ELF-1 (cell line): ENCODE results near the gene C2CD2L.
"Not testable (repeated sequence)": the region's sequence is repeated elsewhere in the genome, so short reads cannot be mapped to it uniquely, and the experiment has no call there.

ENCODE experiments used
- DNase-seq: peaks from one replicate; pipeline ENCODE4 v3.0.0-alpha.2; 2016; ENCODE audit warnings: low read depth, low spot score

C2CD2L gene

DNA sequence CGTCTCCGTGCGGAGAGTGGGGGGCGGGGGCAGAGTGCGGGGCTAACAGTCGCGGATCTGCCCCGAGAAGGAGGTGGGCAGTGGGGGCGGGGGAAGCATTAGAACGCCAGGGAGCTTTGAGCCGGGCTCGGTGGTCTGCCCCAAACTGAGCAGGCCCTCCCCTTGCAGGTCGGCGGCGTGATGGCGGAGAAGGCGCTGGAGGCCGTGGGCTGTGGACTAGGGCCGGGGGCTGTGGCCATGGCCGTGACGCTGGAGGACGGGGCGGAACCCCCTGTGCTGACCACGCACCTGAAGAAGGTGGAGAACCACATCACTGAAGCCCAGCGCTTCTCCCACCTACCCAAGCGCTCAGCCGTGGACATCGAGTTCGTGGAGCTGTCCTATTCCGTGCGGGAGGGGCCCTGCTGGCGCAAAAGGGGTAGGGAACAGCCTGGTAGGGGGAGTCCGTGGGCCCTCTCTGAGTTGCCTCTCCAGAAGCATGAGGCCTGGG lies 42.7 kb downstream of the C2CD2L start:
- no peak for DNase-seq

DNA sequence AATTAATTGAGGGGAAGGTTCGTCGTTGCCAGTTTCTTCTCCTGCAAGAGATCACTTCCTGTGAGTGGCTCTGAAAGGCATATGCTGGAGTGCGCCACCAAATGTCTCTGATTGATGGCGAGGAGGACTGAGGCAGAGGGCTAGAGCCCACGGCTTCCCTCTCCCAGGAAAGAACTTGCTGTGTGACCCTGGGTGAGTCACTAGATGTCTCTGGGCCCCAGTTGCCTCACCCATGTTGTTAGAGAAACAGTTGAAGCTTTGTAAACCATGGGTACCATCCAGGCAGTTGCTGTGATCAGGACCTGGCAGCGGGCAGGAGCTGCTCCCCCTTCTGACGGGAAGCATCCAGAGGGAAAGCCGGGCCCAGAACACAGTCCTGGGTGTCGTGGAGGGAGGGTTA lies 44.9 kb downstream of the C2CD2L start:
- no peak for DNase-seq

DNA sequence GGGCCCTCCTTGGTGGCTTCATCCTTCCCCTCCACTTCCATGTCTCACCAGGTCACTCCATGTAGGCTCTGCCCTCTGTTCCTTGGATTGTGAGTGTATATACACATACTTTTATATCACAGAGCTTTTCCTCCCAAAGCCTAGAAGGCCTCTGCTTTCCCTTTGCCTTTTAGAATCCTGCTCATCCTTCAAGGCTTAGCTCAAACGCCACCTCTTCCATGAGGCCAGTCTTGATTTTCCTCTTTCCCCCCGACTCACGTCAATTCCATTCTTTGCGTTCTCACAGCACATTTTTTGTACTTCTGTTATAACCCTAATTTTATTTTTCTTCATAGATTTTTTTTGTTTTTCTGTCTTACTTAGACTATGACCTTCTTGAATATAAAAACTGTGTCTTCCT lies 45.5 kb downstream of the C2CD2L start:
- DNase-seq: no peak

DNA sequence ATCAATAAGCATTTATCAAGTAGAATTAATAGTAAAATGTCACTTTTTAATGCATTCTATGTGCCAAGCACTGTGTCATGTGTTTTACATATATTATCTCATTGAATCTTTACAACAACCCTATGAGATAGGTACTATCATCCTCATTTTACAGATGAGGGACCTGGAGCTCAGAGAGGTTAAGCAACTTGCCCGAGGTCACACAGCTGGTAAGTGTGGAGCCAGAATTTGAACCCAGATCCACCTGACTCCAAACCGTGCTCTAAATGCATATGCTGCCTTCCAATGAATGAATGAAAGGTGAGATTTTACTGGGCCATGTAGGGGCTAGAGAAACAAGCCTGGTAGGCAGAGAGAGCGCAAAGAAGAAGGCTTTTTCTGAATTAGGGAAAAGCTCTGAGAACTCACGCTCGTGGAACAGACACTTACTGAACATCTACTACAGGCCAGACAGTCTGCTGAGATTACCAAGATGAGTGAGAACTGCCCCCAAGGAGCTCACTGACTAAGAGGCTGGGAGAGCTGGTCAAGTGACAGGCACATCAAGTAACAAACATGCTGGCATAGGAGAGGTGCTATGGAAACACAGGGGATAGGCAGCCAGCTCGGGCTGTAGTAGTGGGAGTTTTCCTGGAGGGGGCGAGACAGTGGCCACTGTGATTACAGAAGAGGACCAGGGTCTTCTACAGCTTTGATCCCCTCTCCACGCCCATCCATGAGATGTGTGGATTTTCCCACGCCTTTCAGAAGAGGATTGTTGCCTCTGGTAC lies 46.1 kb downstream of the C2CD2L start:
- peak; percentile 47 for DNase-seq

DNA sequence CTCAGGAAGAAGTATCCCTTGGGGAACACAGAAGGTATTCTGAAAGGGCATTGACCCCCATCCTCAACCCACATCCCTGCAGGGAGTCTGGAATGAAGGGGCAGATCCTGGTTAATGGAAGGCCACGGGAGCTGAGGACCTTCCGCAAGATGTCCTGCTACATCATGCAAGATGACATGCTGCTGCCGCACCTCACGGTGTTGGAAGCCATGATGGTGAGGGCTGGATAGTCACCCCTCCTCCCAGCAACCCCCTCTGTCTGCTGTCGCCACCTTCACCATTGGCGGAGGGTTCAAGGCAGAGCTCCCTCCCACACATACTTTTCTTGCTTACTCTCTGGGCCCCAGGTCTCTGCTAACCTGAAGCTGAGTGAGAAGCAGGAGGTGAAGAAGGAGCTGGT lies 47.0 kb downstream of the C2CD2L start:
- DNase-seq: no peak

DNA sequence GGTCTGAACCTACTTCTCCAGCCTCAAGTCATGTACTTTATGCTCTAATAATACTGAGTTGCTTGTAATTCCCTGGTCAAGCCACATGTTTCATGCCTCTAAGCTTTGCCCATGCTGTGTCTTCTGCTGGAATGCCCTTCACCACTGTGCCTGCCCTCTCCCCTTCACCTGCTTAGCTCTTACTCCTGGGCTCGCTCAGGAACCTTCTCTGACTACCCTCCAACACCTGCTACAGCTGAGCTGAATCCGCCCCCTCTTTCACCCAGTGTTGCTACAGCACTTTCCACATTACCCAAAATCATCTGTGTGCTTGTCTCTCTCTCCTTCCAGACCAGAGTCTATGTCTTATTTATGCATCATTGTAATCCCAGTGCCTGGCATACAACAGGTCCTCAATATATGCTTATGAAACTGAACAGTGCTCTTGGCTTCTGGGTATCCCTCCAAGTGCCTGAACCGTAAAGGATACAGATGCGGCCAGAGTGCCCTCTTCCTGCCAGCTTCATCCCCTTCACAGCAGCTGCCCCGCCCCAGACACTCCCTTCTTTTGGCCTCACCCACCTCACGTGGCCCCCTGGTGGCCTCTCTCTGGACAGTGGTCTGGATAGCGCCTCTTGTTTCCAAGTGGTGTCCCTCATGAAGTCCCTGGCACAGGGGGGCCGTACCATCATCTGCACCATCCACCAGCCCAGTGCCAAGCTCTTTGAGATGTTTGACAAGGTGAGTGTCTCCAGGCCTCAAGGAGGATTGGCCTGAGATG lies 48.8 kb downstream of the C2CD2L start:
- peak; percentile 47 for DNase-seq

DNA sequence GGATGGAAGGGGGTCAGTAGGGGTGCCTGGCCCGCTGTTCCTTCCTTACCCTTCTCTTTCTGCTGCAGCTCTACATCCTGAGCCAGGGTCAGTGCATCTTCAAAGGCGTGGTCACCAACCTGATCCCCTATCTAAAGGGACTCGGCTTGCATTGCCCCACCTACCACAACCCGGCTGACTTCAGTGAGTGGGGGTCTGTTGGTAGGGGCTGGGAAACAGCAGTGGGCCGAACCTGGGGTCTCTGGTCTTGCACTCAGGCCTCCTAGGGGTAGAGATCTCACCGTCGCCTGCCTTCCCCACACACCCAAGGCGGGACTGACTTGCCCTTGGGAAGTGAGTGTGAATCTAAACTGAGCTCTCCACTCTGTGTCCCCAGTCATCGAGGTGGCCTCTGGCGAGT lies 49.4 kb downstream of the C2CD2L start:
- DNase-seq: no peak

DNA sequence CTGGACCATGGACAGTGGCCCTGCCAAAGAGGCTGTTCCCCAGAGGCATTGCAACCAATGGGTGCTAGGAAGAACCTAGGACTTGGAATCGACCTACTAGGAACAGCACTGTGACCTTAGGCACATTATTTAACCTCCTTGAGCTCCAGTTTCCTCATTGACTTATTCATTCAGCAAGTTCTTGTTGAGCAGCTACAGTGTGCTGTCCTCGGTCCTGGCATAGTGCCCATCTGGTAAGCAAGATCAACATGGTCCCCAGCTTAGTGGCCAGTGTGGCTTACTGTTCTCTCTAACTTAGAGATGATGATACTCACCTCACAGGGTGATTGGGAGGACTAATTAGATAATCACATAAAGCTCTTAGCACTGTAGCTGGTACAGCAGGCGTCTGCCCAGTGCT lies 49.9 kb downstream of the C2CD2L start:
- no peak for DNase-seq

DNA sequence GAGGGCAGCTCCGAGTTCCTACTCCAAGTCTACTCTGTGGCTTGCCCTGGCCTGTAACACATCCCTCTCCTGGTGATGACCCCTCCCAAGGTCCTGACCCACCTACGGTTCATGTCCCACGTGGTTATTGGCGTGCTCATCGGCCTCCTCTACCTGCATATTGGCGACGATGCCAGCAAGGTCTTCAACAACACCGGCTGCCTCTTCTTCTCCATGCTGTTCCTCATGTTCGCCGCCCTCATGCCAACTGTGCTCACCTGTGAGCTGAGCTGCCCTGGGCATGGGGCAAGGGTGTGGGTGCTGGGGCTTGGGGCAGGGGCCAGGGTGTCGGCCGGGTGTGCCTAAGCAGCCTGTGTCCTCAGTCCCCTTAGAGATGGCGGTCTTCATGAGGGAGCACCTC lies 51.3 kb downstream of the C2CD2L start:
- no peak for DNase-seq

DNA sequence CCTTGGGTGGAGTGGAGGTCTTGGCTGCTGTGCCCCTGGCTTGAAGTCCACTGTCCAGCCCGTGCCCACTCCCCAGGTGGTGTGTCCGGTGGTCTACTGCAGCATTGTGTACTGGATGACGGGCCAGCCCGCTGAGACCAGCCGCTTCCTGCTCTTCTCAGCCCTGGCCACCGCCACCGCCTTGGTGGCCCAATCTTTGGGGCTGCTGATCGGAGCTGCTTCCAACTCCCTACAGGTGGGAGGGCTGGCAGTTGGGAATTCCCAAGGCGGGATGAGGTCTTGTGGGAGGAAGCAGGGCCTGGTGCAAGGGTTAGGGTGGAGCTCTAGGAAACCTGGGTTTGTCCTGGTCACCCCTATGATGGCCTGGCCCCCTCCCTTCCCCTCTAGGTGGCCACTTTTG lies 53.0 kb downstream of the C2CD2L start:
- no peak for DNase-seq

DNA sequence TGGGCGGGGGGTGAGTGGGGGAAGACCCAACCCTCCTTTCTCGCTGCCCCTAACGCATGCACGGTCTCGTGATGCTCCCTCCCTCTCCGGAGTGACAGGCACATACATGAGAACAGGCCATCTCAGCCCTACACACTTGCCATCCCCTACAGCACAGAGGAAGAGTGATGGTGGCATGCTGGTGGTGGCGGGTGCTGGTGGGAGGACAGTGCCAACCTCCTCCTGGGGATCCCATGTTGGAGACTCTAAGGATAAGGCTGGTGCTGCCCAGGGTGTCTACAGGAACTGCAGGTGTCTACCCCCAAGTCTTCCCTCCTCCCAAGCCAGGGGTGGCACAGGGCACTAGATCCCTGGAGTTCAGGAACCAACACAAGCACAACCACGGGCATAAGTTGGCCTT lies 54.7 kb downstream of the C2CD2L start:
- DNase-seq: no peak

DNA sequence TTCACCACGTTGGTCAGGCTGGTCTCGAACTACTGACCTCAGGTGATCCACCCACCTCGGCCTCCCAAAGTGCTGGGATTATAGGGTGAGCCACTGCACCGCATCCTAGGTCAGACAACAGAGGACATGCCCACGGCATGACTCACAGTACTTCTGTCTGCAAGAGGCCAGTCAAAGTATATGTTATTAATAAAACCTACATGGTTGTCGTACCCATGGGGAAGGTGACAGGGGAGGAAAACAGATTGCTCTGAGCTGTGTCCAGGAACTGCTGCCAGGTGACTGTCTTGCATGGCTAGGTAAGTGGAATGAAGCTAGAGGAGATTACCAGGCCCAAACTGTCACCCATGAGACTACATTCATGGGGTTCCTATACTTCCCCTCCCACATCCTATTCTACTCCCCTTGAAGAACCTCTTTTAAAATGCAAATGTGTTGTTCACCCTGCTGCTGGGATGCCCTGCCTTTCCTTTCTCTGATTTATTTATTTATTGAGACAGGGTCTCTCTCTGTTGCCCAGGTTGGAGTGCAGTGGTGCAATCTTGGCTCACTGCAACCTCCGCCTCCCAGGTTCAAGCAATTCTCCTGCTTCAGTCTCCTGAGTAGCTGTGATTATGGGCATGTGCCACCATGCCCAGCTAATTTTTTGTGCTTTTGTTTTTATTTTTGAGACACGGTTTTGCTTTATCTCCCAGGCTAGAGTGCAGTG lies 59.4 kb downstream of the C2CD2L start:
- no peak for DNase-seq

DNA sequence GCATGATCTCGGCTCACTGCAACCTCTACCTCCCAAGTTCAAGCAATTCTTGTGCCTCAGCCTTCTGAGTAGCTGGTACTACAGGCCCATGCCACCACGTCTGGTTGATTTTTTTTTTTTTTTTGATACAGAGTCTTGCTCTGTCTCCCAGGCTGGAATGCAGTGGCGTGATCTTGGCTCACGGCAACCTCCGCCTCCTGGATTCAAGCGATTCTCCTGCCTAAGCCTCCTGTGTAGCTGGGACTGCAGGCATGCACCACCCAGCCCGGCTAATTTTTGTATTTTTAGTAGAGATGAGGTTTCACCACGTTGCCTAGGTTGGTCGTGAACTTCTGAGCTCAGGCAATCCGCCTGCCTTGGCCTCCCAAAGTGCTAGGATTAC lies 59.9 kb downstream of the C2CD2L start:
- DNase-seq: not testable (repeated sequence)

DNA sequence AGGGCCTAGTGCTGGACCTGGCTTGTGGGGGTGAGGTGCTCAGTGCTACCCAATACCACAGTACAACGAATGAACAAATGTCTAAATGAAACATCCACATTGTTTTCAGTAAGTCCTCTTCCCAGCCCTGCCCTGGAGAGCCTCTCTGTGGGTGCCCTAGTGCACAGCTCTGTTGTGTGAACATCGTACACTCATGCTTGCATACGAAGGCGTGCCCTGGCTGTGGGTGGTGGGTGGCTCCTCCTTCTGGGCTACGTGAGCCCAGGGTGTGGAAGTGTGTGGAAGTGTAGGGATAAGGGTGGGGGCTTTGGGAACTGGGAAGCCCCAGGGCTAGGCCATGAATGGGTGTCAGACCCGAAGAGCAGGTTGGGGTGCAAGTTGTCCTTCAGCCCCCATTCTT lies 60.8 kb downstream of the C2CD2L start:
- DNase-seq: no peak
